Activated T-cell treated with anti-CD3 and anti-CD28 coated beads for 24 hours (primary cell): ENCODE measurements around the gene TRIM31.

Source experiments
- DNase-seq: peaks from one replicate; pipeline ENCODE4 v3.0.0-alpha.2; 2020; ENCODE audit warnings: low read depth

The TRIM31 gene, protein sequence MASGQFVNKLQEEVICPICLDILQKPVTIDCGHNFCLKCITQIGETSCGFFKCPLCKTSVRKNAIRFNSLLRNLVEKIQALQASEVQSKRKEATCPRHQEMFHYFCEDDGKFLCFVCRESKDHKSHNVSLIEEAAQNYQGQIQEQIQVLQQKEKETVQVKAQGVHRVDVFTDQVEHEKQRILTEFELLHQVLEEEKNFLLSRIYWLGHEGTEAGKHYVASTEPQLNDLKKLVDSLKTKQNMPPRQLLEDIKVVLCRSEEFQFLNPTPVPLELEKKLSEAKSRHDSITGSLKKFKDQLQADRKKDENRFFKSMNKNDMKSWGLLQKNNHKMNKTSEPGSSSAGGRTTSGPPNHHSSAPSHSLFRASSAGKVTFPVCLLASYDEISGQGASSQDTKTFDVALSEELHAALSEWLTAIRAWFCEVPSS

GRCh38 chr6:30113003-30113759 is at the start of gene TRIM31:
TRIM31 (minus strand) TSS chr6:30113090; CDS start chr6:30112805, 285 bp downstream.
- no peak for DNase-seq

GRCh38 chr6:30162265-30163089 is 49.6 kb upstream of the TRIM31 start:
- no peak for DNase-seq

DNA sequence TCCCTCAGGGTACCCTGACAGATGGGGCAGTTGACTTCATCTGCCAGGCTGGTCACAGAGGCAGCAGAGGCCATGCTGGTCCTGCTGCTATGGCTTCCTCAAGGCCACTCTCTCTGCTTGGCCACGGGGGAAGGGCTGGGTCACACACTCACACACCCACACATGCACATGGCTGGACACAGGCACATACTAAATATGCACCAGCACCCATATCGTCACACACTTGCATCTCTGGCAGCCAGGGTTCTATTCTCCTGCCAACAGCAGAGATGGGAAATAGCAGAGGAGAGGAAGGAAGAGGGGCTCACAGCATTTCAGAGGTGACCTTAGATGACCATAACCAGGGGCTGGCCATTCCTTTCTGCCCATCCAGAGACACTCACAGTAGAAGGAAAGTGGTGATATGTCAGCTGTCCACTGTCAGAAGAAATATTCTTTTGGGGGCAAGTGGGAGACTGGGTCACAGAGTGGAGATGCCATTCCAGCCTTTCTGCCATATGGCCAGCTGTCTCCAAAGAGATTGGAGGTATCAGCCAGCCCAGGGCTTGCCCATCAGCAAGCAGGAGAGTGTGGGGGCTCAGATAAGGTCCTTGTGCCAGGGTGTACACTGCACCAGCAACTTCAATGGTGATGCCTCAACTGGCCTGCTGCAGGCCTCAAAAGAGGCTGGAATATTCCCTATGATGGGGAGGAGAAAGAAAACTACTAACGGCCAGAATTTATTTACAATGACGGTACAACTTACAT is 48.1 kb upstream of the TRIM31 start, which contains the start of gene TRIM10:
TSS of gene TRIM10 (minus strand) at position 427 of the 747 bp plus-strand sequence. CDS start at position 74, 353 bp downstream.
- DNase-seq = no peak

DNA sequence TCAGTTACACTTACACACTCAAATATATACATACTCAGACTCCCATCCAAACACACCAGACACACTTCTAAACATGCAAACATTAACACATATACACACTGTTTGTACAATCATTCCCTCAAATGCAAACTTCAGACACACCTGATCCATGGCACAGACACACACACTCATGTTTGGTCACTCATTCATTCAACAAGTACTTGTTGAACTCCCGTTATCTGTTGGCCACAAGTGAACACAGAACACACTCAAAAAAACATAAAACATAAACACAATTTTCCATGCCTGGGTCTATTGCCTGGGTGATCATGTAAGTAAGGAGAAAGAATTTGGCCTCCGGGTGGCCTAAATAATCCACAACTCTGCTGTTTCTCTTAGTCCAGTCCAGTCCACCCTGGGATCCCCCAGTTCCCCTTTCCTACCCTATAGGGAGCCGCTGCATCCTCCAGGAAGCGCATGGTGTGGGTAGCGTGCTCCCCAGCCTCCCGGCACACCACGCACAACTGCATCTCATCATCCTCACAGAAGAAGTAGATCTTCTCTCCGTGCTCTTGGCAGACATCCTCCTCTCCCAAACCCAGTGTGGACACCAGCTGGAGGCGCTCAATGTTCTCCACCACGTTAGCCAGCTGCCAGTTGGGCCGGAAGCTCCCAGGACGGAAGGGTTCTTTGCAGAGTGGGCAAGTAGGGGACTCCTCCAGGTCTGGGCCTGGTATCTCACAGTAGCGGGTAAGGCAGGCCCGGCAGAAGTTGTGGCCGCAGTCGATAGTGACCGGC is 47.3 kb upstream of the TRIM31 start:
- DNase-seq = no peak

DNA sequence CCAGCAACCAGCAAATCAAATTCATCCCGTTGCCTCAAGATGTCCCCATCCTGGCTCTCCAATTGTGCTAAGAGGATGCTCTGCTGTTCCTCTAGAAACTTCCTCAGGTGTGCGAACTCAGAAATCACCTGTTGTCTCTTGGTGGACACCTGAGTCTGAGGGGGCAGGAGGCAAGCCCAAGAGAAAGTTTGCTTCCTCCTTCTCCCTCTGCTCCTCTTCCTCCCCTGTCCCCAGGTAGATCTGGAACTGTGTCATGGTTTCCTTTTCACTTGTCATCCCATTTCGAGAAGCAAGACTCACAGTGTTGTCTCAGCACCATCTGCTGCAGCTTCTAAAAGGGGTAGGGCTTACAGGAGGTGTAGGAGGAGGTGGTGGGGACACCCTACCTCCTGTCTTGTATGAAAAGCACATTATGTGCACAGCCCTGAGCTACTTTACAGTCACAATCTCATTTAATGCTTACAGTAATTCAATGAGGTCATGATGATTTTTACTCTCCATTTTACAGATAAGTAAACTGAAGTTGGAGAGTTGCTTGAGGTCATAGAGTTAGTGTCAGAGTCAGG is 45.7 kb upstream of the TRIM31 start:
- no peak for DNase-seq

DNA sequence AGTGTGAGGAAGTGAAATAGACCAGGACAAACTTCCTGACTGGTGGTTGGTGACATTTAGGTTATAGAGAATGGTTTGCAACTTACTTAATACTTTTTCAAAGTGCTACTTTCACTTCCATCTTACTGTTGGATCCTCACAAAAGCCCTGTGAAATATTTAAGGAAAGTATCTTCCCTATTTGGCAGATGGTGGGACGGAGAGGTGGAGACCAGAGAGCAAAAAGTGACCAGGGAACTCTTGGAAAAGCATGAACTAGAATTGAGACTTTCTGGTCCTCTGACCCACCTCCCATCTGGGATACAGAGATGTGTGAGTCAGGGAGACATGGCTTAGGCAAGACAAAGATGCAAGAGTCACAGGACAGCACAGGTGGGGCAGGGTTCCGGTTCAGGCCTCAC is 45.1 kb upstream of the TRIM31 start:
- no peak for DNase-seq

- DNase-seq = no peak
Measured at GRCh38 chr6:30157581-30157980, 44.7 kb upstream of the TRIM31 start.

- no peak for DNase-seq
Measured at GRCh38 chr6:30156774-30157173, 43.9 kb upstream of the TRIM31 start.

DNA sequence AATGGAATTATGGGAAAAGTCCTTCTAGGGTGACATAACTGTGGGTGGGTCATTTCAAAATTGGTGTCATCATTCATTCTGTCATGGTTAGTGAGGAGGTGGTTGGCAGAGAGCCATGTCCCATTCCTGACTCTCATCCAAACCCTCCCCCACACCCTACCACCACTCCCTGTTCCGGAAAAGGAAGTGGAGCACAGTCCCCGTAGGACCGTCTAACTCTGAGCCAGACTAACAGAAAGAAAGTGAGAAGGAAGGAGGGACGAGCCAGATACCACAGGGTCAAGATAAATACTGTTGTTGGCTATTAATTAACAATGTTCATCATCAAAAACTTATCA is 43.3 kb upstream of the TRIM31 start:
- no peak for DNase-seq

DNA sequence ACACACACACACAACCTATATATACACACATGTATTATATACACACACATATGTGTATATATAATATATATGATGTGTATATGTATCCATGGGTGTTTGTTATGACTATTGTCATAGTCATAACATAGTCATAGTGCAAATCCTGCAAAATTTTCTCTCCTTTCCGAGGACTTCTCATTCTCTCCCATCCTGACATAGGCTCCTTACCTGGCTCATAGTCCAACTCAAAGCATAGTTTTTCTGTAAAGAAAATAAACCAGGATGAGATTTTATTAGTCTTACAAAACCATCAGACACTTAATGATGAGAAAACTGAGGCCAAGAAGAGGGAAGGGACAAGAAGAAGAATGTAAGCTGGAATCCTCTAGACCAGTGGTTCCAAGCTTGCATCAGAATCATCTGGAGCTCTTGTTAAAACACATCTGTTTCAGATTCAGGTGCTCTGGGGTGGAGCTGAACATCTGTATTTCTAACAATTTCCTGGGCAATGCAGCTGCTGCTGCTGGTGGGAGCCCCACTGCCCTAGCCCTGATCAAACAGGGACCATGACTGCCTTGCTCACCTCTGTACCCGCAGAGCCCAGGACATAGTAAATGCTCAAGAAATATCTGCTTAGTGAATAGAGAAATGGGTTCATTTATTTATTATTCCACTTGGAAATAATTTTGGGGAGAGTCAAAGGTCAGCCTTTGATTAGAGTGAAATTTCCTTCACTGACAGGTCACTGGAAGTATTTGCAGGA is 42.8 kb upstream of the TRIM31 start:
- no peak for DNase-seq

- DNase-seq = no peak
Measured at GRCh38 chr6:30154709-30155519, 42.0 kb upstream of the TRIM31 start.

DNA sequence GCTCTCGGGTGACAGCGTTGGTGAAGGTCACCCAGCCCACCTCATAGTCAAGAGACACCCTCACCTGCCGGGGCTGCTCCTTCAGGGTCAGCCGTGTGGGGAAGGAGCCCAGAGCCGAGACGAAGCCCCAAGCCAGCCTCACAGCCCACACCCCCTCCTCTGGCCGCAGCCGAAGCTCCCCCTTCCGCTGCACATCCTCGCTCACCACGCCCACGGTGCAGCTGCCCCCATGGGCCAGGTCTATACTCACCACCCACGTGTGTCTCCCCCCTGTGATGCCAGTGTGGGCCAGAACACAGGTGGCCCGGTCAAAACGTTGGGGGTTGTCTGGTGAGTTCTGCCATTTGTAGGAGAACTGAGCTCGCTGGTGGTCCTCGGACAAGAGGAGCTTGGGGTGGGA is 41.2 kb upstream of the TRIM31 start:
- no peak for DNase-seq

- no peak for DNase-seq
Measured at GRCh38 chr6:30152910-30153610, 40.2 kb upstream of the TRIM31 start.

GRCh38 chr6:30152016-30152673 is 39.3 kb upstream of the TRIM31 start:
- no peak for DNase-seq

- no peak for DNase-seq
Measured at GRCh38 chr6:30151580-30151979, 38.7 kb upstream of the TRIM31 start.

DNA sequence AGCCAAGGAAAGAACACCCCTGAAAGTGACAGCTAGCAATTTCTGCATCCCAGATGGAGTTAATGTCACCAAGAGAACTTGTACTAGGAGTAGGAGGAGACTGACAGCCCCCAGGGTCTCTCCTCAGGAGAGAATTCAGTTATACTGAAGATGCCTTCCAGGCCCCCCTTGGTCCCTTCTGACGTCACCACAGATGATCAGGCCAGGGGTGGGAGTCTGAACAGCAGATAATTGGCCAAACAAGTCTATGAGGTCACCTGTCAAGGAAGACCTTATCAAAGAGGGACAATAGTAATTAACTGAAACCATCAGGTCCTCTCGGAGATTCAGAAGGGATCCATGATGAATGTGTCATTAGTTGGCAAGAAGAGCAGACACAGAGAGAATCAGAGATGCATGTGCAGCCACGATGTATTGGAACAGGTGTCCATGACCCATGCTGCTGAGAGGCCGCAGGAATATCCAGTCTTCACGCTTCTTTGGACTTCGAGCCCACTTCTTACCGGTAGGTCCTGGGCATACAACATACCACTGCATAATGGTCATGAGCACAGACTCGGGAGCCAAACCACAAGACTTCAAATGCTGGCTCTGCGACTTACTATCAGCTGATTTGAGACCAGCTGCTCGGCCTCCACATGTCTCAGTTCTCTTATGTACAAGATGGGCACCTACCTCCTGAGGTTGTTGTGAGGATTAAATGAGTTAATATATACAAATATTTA is 37.9 kb upstream of the TRIM31 start:
- DNase-seq = no peak
